Pulmonary artery endothelial cell (primary cell): ENCODE data around the gene IL17B. TPM values are rescaled to one million over a fixed set of nuclear protein-coding genes. Genes with fewer than 3 reads are reported as not detected.

Experiments used
- DNase-seq: peaks from one replicate; pipeline ENCODE4 v3.0.0-alpha.2; 2011; ENCODE audit warnings: low read depth, low spot score
- total RNA-seq: library from RNA; depleted of rRNA; stranded (reverse); fragments of >200 nt; gene quantifications from 2 replicates; pipeline ENCODE4 v1.2.3, GENCODE V29; 2014

Gene IL17B
- total RNA-seq, 1 donor from 2014 or later: not detected

DNA sequence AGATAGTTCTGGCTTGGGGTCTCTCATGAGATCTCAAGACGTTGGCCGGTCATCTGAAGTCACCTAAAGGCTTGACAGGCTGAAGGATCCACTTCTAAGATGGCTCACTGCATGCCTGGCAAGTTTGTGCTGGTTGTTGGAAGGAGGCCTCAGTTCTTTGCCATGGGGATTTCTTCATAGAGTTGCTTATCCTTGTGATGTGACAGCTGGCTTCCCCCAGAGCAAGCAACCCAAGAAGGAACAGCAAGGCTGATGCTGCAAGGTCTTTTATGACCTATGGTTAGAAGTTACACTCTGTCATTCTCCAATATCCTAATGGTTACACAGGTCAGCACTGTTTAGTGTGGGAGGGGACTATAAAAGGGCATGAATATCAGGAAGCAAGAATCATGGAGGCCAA, 54.5 kb downstream of the IL17B start:
- no peak for DNase-seq

Other genes starting within 250 kb of the IL17B start
- 18.8 and 21.3 TPM in 2 replicates for gene ABLIM3, start 237.8 kb downstream of the IL17B start, total RNA-seq
- gene AFAP1L1, start 107.4 kb downstream of the IL17B start, total RNA-seq: 108 and 150 TPM in 2 replicates
- gene GRPEL2, start 33.8 kb downstream of the IL17B start, total RNA-seq: 34.3 and 36.6 TPM in 2 replicates
- gene PCYOX1L, start 21.2 kb downstream of the IL17B start, total RNA-seq: 13.1 and 19.4 TPM in 2 replicates
- gene CSNK1A1, start 172.1 kb upstream of the IL17B start, total RNA-seq: 454 and 486 TPM in 2 replicates
- 7.3 and 9.2 TPM in 2 replicates for gene ARHGEF37, start 202.2 kb upstream of the IL17B start, total RNA-seq